ENCODE results near the gene CSKMT. TPM values are rescaled to one million over a fixed set of nuclear protein-coding genes. Genes with fewer than 3 reads are reported as not detected.
A peak's percentile ranks its signal among the peaks of the same experiment; 100 is the strongest.

Gene CSKMT
- total and polyA plus RNA-seq, 10 donors = 3.0 to 59.4 (median 15.1) TPM

- Histone ChIP-seq H3K36me3 (peaks cover 0 to 39% (median 19%) of the 10 kb centered on the region in 6 donors), H3K9me3 (no peaks in the 10 kb centered on the region), H3K27ac (peak overlapping the region; percentile 87 to 96 (median 94)), H3K4me3 (peak overlapping the region; percentile 73 to 91 (median 82)), H3K4me1 (peaks cover 29 to 83% (median 64%) of the 10 kb centered on the region in 6 donors), H3K27me3 (replicated peaks in 1 of 7) (no peaks in the 10 kb centered on the region)
- intact Hi-C loops (cut with DNase I; ENCODE audit: low total_unique reads) = no loop called here
- TF ChIP-seq CTCF (IDR thresholded peaks at IDR 0.05 in 8 of 11, conservative IDR thresholded peaks at IDR 0.05 in 3 of 11) (no peak), POLR2AphosphoS5 (IDR thresholded peaks at IDR 0.05) (no peak), POLR2A (IDR thresholded peaks at IDR 0.05) (no peak)
- peak; percentile 82 for DNase-seq
- 45 to 72% (median 64%) methylated on average over 14 to 16 of the region's 16 CpGs for WGBS, 5 donors
Observed at GRCh38 chr11:62666259-62666926, 1.3 kb downstream of the CSKMT start.

- Histone ChIP-seq H3K4me1 (peaks cover 30 to 84% (median 69%) of the 10 kb centered on the region in 6 donors), H3K9me3 (no peaks in the 10 kb centered on the region), H3K4me3 (peak overlapping the region in 1 of 8 donors; percentile 89), H3K27me3 (replicated peaks in 1 of 7) (no peaks in the 10 kb centered on the region), H3K36me3 (peaks cover 0 to 28% (median 10%) of the 10 kb centered on the region in 6 donors), H3K27ac (peak overlapping the region in 3 of 8 donors; percentile 16 to 96 (median 96))
- 76 to 97% (median 83%) methylated on average over 2 of the region's 2 CpGs for WGBS, 5 donors
- intact Hi-C loops (cut with DNase I; ENCODE audit: low total_unique reads) = no loop called here
- DNase-seq = no peak
- TF ChIP-seq POLR2A (IDR thresholded peaks at IDR 0.05) = no peak
- TF ChIP-seq POLR2AphosphoS5 (IDR thresholded peaks at IDR 0.05) = no peak
- TF ChIP-seq CTCF (IDR thresholded peaks at IDR 0.05 in 8 of 11, conservative IDR thresholded peaks at IDR 0.05 in 3 of 11) = no peak
Observed at GRCh38 chr11:62667460-62667859, 2.3 kb downstream of the CSKMT start.

- Histone ChIP-seq H3K36me3 (peaks cover 0 to 37% (median 12%) of the 10 kb centered on the region in 6 donors), H3K27me3 (replicated peaks in 1 of 7) (no peaks in the 10 kb centered on the region), H3K27ac (peak overlapping the region in 6 of 8 donors; percentile 1 to 96 (median 33)), H3K9me3 (no peaks in the 10 kb centered on the region), H3K4me3 (no peak overlapping the region), H3K4me1 (peaks cover 32 to 83% (median 71%) of the 10 kb centered on the region in 6 donors)
- 73 to 90% (median 80%) methylated on average over 4 of the region's 4 CpGs for WGBS, 5 donors
- DNase-seq = no peak
- intact Hi-C loops (cut with DNase I; ENCODE audit: low total_unique reads) = loop anchor here (10.0 kb wide), 1 partner anchor 75 kb away; the partner anchor contains the start of gene TUT1
- TF ChIP-seq CTCF (IDR thresholded peaks at IDR 0.05 in 8 of 11, conservative IDR thresholded peaks at IDR 0.05 in 3 of 11) (no peak), POLR2AphosphoS5 (IDR thresholded peaks at IDR 0.05) (no peak), POLR2A (IDR thresholded peaks at IDR 0.05) (no peak)
Observed at GRCh38 chr11:62669420-62670161, 4.5 kb downstream of the CSKMT start.

GRCh38 chr11:62671236-62671607 is 6.1 kb downstream of the CSKMT start:
- DNase-seq = no peak
- Histone ChIP-seq H3K4me1 (peaks cover 31 to 91% (median 68%) of the 10 kb centered on the region in 6 donors), H3K4me3 (peak overlapping the region; percentile 76 to 96 (median 93)), H3K27me3 (replicated peaks in 1 of 7) (no peaks in the 10 kb centered on the region), H3K36me3 (peaks cover 0 to 54% (median 23%) of the 10 kb centered on the region in 6 donors), H3K9me3 (no peaks in the 10 kb centered on the region), H3K27ac (peak overlapping the region; percentile 86 to 96 (median 94))
- intact Hi-C loops (cut with DNase I; ENCODE audit: low total_unique reads) = loop anchor here (10.0 kb wide), 1 partner anchor 76 kb away; the partner anchor contains the start of gene TUT1
- TF ChIP-seq POLR2A (IDR thresholded peaks at IDR 0.05) (no peak), CTCF (IDR thresholded peaks at IDR 0.05 in 8 of 11, conservative IDR thresholded peaks at IDR 0.05 in 3 of 11) (no peak), POLR2AphosphoS5 (IDR thresholded peaks at IDR 0.05) (no peak)
- WGBS, 5 donors = 0 to 1% (median 0%) methylated on average over 16 to 17 of the region's 17 CpGs
